Ishikawa (cell line): Measurements from ENCODE around the gene CCDC57.

Experiments used
- CEBPB ChIP-seq: IDR thresholded peaks from 2 replicates; pipeline ENCODE4 v1.6.1; 2012
- CREB1 ChIP-seq: IDR thresholded peaks from 2 replicates; pipeline ENCODE4 v1.6.1; 2012; ENCODE audit warnings: low read depth
- EGR1 ChIP-seq: IDR thresholded peaks from 2 replicates; pipeline ENCODE4 v1.6.1; 2012
- EP300 ChIP-seq: IDR thresholded peaks from 2 replicates; pipeline ENCODE4 v1.6.1; 2012; ENCODE audit warnings: borderline replicate concordance
- FOXM1 ChIP-seq: IDR thresholded peaks from 2 replicates; pipeline ENCODE4 v1.6.1; 2012; ENCODE audit warnings: low read depth, borderline replicate concordance
- MAX ChIP-seq: IDR thresholded peaks from 2 replicates; pipeline ENCODE4 v1.6.1; 2012
- NFIC ChIP-seq: IDR thresholded peaks from 2 replicates; pipeline ENCODE4 v1.6.1; 2012
- RAD21 ChIP-seq: IDR thresholded peaks from 2 replicates; pipeline ENCODE4 v1.6.1; 2012; ENCODE audit warnings: low read depth
- REST ChIP-seq: IDR thresholded peaks from 2 replicates; pipeline ENCODE4 v1.6.1; 2012; ENCODE audit warnings: low read depth, mild to moderate bottlenecking
- TAF1 ChIP-seq: IDR thresholded peaks from 2 replicates; pipeline ENCODE4 v1.6.1; 2012; ENCODE audit warnings: low read depth, mild to moderate bottlenecking
- TCF12 ChIP-seq: IDR thresholded peaks from 2 replicates; pipeline ENCODE4 v1.6.1; 2012; ENCODE audit warnings: low read depth
- TEAD4 ChIP-seq: IDR thresholded peaks from 2 replicates; pipeline ENCODE4 v1.6.1; 2012
- USF1 ChIP-seq: IDR thresholded peaks from 2 replicates; pipeline ENCODE4 v1.6.1; 2012
- YY1 ChIP-seq: IDR thresholded peaks from 2 replicates; pipeline ENCODE4 v1.6.1; 2012; ENCODE audit warnings: low read depth
- ZBTB7A ChIP-seq: IDR thresholded peaks from 2 replicates; pipeline ENCODE4 v1.6.1; 2012; ENCODE audit warnings: low read depth

The CCDC57 gene

GRCh38 chr17:82187500-82187899 lies 25.1 kb downstream of the CCDC57 start:
- TF ChIP-seq MAX, result no peak
- no peak for TF ChIP-seq EP300
- no peak for TF ChIP-seq RAD21
- no peak for TF ChIP-seq CREB1
- TF ChIP-seq FOXM1, result no peak
- TF ChIP-seq TCF12, result no peak
- no peak for TF ChIP-seq TEAD4
- TF ChIP-seq CEBPB, result no peak
- TF ChIP-seq TAF1, result no peak
- TF ChIP-seq EGR1, result no peak
- TF ChIP-seq USF1, result no peak
- no peak for TF ChIP-seq REST
- no peak for TF ChIP-seq ZBTB7A
- TF ChIP-seq YY1, result no peak

- TF ChIP-seq USF1 (no peak), TCF12 (no peak), EGR1 (no peak), MAX (no peak), RAD21 (no peak), TEAD4 (no peak), NFIC (no peak), CREB1 (no peak), FOXM1 (no peak), EP300 (no peak), ZBTB7A (no peak), TAF1 (no peak), REST (no peak), YY1 (no peak), CEBPB (no peak)
These were observed 26.4 kb downstream of the CCDC57 start for GRCh38 chr17:82186221-82186620.

GRCh38 chr17:82184761-82185160 lies 27.9 kb downstream of the CCDC57 start:
- TF ChIP-seq FOXM1, result no peak
- TF ChIP-seq MAX, result no peak
- no peak for TF ChIP-seq CEBPB

- TF ChIP-seq YY1 (no peak), EGR1 (no peak), CREB1 (no peak), FOXM1 (no peak), CEBPB (no peak), REST (no peak), TAF1 (no peak), RAD21 (no peak), MAX (no peak), TEAD4 (no peak)
These were observed 31.7 kb downstream of the CCDC57 start for GRCh38 chr17:82180776-82181528.
